ENCODE data around the gene UBASH3B. TPM values are rescaled to one million over a fixed set of nuclear protein-coding genes. Genes with fewer than 3 reads are reported as not detected.
"Not testable (repeated sequence)": the region's sequence is repeated elsewhere in the genome, so short reads cannot be mapped to it uniquely, and the experiment has no call there.

Gene UBASH3B
- total RNA-seq, 1 donor from 2014 or later, result 17.9 TPM

- intact Hi-C loops (cut with micrococcal nuclease), result loop anchor here (1.0 to 2.0 kb wide), 6 partner anchors 22 to 133 kb away; no protein-coding TSS in a partner anchor
- H3K27me3 Mint-ChIP-seq (ENCODE audit: insufficient read depth), result peaks cover 12% of the 10 kb centered on the region
- peak overlapping the region; percentile 65 for H3K4me3 Mint-ChIP-seq
- H3K9me3 Mint-ChIP-seq, result no peaks in the 10 kb centered on the region
- H3K36me3 Mint-ChIP-seq (ENCODE audit: low read depth), result peaks cover 4% of the 10 kb centered on the region
- peaks cover 53% of the 10 kb centered on the region for H3K4me1 Mint-ChIP-seq (ENCODE audit: low read depth)
- peak overlapping the region; percentile 85 for H3K27ac Mint-ChIP-seq
- no peak for DNase-seq (ENCODE audit: low spot score)
Observed at GRCh38 chr11:122723106-122723505, 67.6 kb downstream of the UBASH3B start.

GRCh38 chr11:122723576-122723975 lies 68.1 kb downstream of the UBASH3B start:
- Mint-ChIP-seq H3K9me3 (no peaks in the 10 kb centered on the region), H3K27ac (peak overlapping the region; percentile 85), H3K4me3 (peak overlapping the region; percentile 65), H3K36me3 (ENCODE audit: low read depth) (peaks cover 4% of the 10 kb centered on the region), H3K27me3 (ENCODE audit: insufficient read depth) (peaks cover 12% of the 10 kb centered on the region), H3K4me1 (ENCODE audit: low read depth) (peaks cover 57% of the 10 kb centered on the region)
- DNase-seq (ENCODE audit: low spot score), result no peak
- intact Hi-C loops (cut with micrococcal nuclease), result loop anchor here (1.0 to 2.0 kb wide), 6 partner anchors 21 to 133 kb away; no protein-coding TSS in a partner anchor

- no peak for DNase-seq (ENCODE audit: low spot score)
- Mint-ChIP-seq H3K4me1 (ENCODE audit: low read depth) (peaks cover 64% of the 10 kb centered on the region), H3K4me3 (no peak overlapping the region), H3K27ac (peak overlapping the region; percentile 40), H3K36me3 (ENCODE audit: low read depth) (peaks cover 4% of the 10 kb centered on the region), H3K27me3 (ENCODE audit: insufficient read depth) (peaks cover 12% of the 10 kb centered on the region), H3K9me3 (no peaks in the 10 kb centered on the region)
- intact Hi-C loops (cut with micrococcal nuclease), result no loop called here
Observed at GRCh38 chr11:122724520-122724919, 69.0 kb downstream of the UBASH3B start.

GRCh38 chr11:122726028-122726427 lies 70.5 kb downstream of the UBASH3B start:
- H3K9me3 Mint-ChIP-seq, result no peaks in the 10 kb centered on the region
- peaks cover 57% of the 10 kb centered on the region for H3K4me1 Mint-ChIP-seq (ENCODE audit: low read depth)
- intact Hi-C loops (cut with micrococcal nuclease), result loop anchor here (2.0 kb wide), 1 partner anchor 57 kb away; no protein-coding TSS in a partner anchor
- DNase-seq (ENCODE audit: low spot score), result no peak
- H3K4me3 Mint-ChIP-seq, result no peak overlapping the region
- peaks cover 3% of the 10 kb centered on the region for H3K27me3 Mint-ChIP-seq (ENCODE audit: insufficient read depth)
- no peak overlapping the region for H3K27ac Mint-ChIP-seq
- H3K36me3 Mint-ChIP-seq (ENCODE audit: low read depth), result peaks cover 2% of the 10 kb centered on the region

- Mint-ChIP-seq H3K9me3 (no peaks in the 10 kb centered on the region), H3K27ac (peak overlapping the region; percentile 87), H3K27me3 (ENCODE audit: insufficient read depth) (peaks cover 3% of the 10 kb centered on the region), H3K36me3 (ENCODE audit: low read depth) (peaks cover 2% of the 10 kb centered on the region), H3K4me1 (ENCODE audit: low read depth) (peaks cover 46% of the 10 kb centered on the region), H3K4me3 (peak overlapping the region; percentile 67)
- DNase-seq (ENCODE audit: low spot score), result peak; percentile 19
- intact Hi-C loops (cut with micrococcal nuclease), result loop anchor here (1.0 to 2.0 kb wide), 3 partner anchors 30 to 129 kb away; no protein-coding TSS in a partner anchor
Observed at GRCh38 chr11:122727101-122727929, 71.8 kb downstream of the UBASH3B start.

- Mint-ChIP-seq H3K27me3 (ENCODE audit: insufficient read depth) (peaks cover 3% of the 10 kb centered on the region), H3K4me3 (no peak overlapping the region), H3K36me3 (ENCODE audit: low read depth) (peaks cover 2% of the 10 kb centered on the region), H3K9me3 (no peaks in the 10 kb centered on the region), H3K27ac (no peak overlapping the region), H3K4me1 (ENCODE audit: low read depth) (peaks cover 46% of the 10 kb centered on the region)
- intact Hi-C loops (cut with micrococcal nuclease), result no loop called here
- no peak for DNase-seq (ENCODE audit: low spot score)
Observed at GRCh38 chr11:122728561-122728960, 73.0 kb downstream of the UBASH3B start.

- H3K27ac Mint-ChIP-seq, result no peak overlapping the region
Observed at GRCh38 chr11:122729139-122729538, 73.6 kb downstream of the UBASH3B start.

GRCh38 chr11:122730694-122731093 lies 75.2 kb downstream of the UBASH3B start:
- intact Hi-C loops (cut with micrococcal nuclease); H3K27ac Mint-ChIP-seq; H3K4me3 Mint-ChIP-seq; H3K27me3 Mint-ChIP-seq (ENCODE audit: insufficient read depth); H3K9me3 Mint-ChIP-seq; H3K36me3 Mint-ChIP-seq (ENCODE audit: low read depth); DNase-seq (ENCODE audit: low spot score): not testable (repeated sequence)
- peaks cover 34% of the 10 kb centered on the region for H3K4me1 Mint-ChIP-seq (ENCODE audit: low read depth)

More at GRCh38 chr11:122729139-122729538, 73.6 kb downstream of the UBASH3B start:
- intact Hi-C loops (cut with micrococcal nuclease), result no loop called here
- Mint-ChIP-seq H3K4me1 (ENCODE audit: low read depth) (peaks cover 40% of the 10 kb centered on the region), H3K4me3 (no peak overlapping the region), H3K36me3 (ENCODE audit: low read depth) (peaks cover 3% of the 10 kb centered on the region), H3K27me3 (ENCODE audit: insufficient read depth) (peaks cover 3% of the 10 kb centered on the region), H3K9me3 (no peaks in the 10 kb centered on the region)
- no peak for DNase-seq (ENCODE audit: low spot score)

GRCh38 chr11:122731500-122731913 lies 76.0 kb downstream of the UBASH3B start:
- Mint-ChIP-seq H3K27ac (no peak overlapping the region), H3K4me1 (ENCODE audit: low read depth) (peaks cover 34% of the 10 kb centered on the region), H3K36me3 (ENCODE audit: low read depth) (peaks cover 3% of the 10 kb centered on the region), H3K9me3 (no peaks in the 10 kb centered on the region), H3K4me3 (no peak overlapping the region), H3K27me3 (ENCODE audit: insufficient read depth) (no peaks in the 10 kb centered on the region)
- DNase-seq (ENCODE audit: low spot score), result no peak
- intact Hi-C loops (cut with micrococcal nuclease), result no loop called here

GRCh38 chr11:122732342-122733315 lies 77.1 kb downstream of the UBASH3B start:
- peaks cover 23% of the 10 kb centered on the region for H3K4me1 Mint-ChIP-seq (ENCODE audit: low read depth)
- H3K27me3 Mint-ChIP-seq (ENCODE audit: insufficient read depth), result no peaks in the 10 kb centered on the region
- peaks cover 3% of the 10 kb centered on the region for H3K36me3 Mint-ChIP-seq (ENCODE audit: low read depth)
- H3K27ac Mint-ChIP-seq, result no peak overlapping the region
- H3K9me3 Mint-ChIP-seq, result no peaks in the 10 kb centered on the region
- DNase-seq (ENCODE audit: low spot score), result no peak
- intact Hi-C loops (cut with micrococcal nuclease), result no loop called here
- H3K4me3 Mint-ChIP-seq, result no peak overlapping the region

- no peak overlapping the region for H3K27ac Mint-ChIP-seq
- no peak for DNase-seq (ENCODE audit: low spot score)
- intact Hi-C loops (cut with micrococcal nuclease), result no loop called here
Observed at GRCh38 chr11:122733318-122733717, 77.8 kb downstream of the UBASH3B start.

GRCh38 chr11:122734848-122735496 lies 79.5 kb downstream of the UBASH3B start:
- Mint-ChIP-seq H3K27ac (no peak overlapping the region), H3K4me1 (ENCODE audit: low read depth) (peaks cover 8% of the 10 kb centered on the region), H3K9me3 (no peaks in the 10 kb centered on the region), H3K27me3 (ENCODE audit: insufficient read depth) (peaks cover 13% of the 10 kb centered on the region), H3K36me3 (ENCODE audit: low read depth) (peaks cover 3% of the 10 kb centered on the region), H3K4me3 (no peak overlapping the region)
- intact Hi-C loops (cut with micrococcal nuclease), result no loop called here
- no peak for DNase-seq (ENCODE audit: low spot score)

More at GRCh38 chr11:122733318-122733717, 77.8 kb downstream of the UBASH3B start:
- Mint-ChIP-seq H3K36me3 (ENCODE audit: low read depth) (peaks cover 3% of the 10 kb centered on the region), H3K9me3 (no peaks in the 10 kb centered on the region), H3K27me3 (ENCODE audit: insufficient read depth) (no peaks in the 10 kb centered on the region), H3K4me1 (ENCODE audit: low read depth) (peaks cover 18% of the 10 kb centered on the region), H3K4me3 (no peak overlapping the region)
